Activated CD8-positive, alpha-beta memory T cell treated with anti-CD3 and anti-CD28 coated beads, Interleukin-2, amount 50 U/mL, for 48 hours (primary cell): Measurements from ENCODE around the gene PADI3.
"Not testable (repeated sequence)": the region's sequence is repeated elsewhere in the genome, so short reads cannot be mapped to it uniquely, and the experiment has no call there.

Experiments used
- DNase-seq: peaks from one replicate; pipeline ENCODE4 v3.0.0-alpha.2; 2020

PADI3 gene

GRCh38 chr1:17215545-17215890, 33.4 kb upstream of the PADI3 start:
- DNase-seq: no peak

- no peak for DNase-seq
Measured at GRCh38 chr1:17216078-17216477, 32.8 kb upstream of the PADI3 start.

- no peak for DNase-seq
Measured at GRCh38 chr1:17217607-17218006, 31.3 kb upstream of the PADI3 start.

GRCh38 chr1:17218939-17219338, 30.0 kb upstream of the PADI3 start:
- DNase-seq: no peak

- no peak for DNase-seq
Measured at GRCh38 chr1:17220287-17220686, 28.6 kb upstream of the PADI3 start.

GRCh38 chr1:17222557-17222956, 26.3 kb upstream of the PADI3 start:
- DNase-seq: no peak

- DNase-seq: no peak
Measured at GRCh38 chr1:17224434-17224833, 24.5 kb upstream of the PADI3 start.

- DNase-seq: no peak
Measured at GRCh38 chr1:17225140-17225539, 23.8 kb upstream of the PADI3 start.

- DNase-seq: no peak
Measured at GRCh38 chr1:17227358-17227915, 21.5 kb upstream of the PADI3 start.

- no peak for DNase-seq
Measured at GRCh38 chr1:17228619-17229018, 20.3 kb upstream of the PADI3 start.

GRCh38 chr1:17229379-17229778, 19.5 kb upstream of the PADI3 start:
- DNase-seq: no peak

- DNase-seq: no peak
Measured at GRCh38 chr1:17230106-17230505, 18.8 kb upstream of the PADI3 start.

GRCh38 chr1:17230671-17231310, 18.1 kb upstream of the PADI3 start:
- DNase-seq: no peak

- DNase-seq: no peak
Measured at GRCh38 chr1:17232759-17233661, 15.9 kb upstream of the PADI3 start.

GRCh38 chr1:17233675-17234320, 15.1 kb upstream of the PADI3 start:
- no peak for DNase-seq

- no peak for DNase-seq
Measured at GRCh38 chr1:17234405-17234804, 14.5 kb upstream of the PADI3 start.

GRCh38 chr1:17235135-17235885, 13.6 kb upstream of the PADI3 start:
- DNase-seq: no peak

GRCh38 chr1:17236779-17237560, 11.9 kb upstream of the PADI3 start:
- DNase-seq: peak; percentile 98

GRCh38 chr1:17237561-17237903, 11.4 kb upstream of the PADI3 start:
- no peak for DNase-seq

GRCh38 chr1:17239420-17239819, 9.5 kb upstream of the PADI3 start:
- no peak for DNase-seq

- DNase-seq: not testable (repeated sequence)
Measured at GRCh38 chr1:17241011-17241779, 7.7 kb upstream of the PADI3 start.

- DNase-seq: not testable (repeated sequence)
Measured at GRCh38 chr1:17241780-17242074, 7.2 kb upstream of the PADI3 start.
